ENCODE data around the gene C22orf23. TPM values are rescaled to one million over a fixed set of nuclear protein-coding genes. Genes with fewer than 3 reads are reported as not detected.

Gene C22orf23
- total RNA-seq, 1 experiment from 2014 or later = 0.47 TPM

DNA sequence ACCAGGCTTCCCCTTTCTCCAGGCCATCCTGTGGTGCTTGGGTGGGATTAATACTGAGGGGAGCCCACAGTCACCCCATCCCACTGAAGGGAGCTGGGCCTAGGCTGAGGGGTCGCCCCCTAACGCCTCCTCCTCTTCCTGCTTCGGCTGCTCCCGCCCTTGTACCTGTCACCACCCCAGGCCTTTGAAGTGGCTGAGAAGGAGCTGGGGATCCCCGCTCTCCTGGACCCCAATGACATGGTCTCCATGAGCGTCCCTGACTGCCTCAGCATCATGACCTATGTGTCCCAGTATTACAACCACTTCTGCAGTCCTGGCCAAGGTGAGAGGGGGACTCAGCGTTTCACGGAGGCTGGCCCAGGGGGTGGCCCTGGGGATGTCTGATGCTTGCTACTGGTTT lies 41.2 kb downstream of the C22orf23 start:
- no peak overlapping the region for H3K9ac ChIP-seq (ENCODE audit: low read length)
- ATAC-seq = no peak
- no peak overlapping the region for H2AFZ ChIP-seq (ENCODE audit: low read depth, low read length, poor library complexity, severe bottlenecking)
- BruUV-seq (replicated peaks) = no TSS peak
- H3K27me3 ChIP-seq (ENCODE audit: insufficient read depth, low read length) = no peaks in the 10 kb centered on the region
- intact Hi-C loops (cut with micrococcal nuclease) = no loop called here
- CTCF ChIA-PET = no interaction called here
- H3K9me3 ChIP-seq (ENCODE audit: control insufficient read depth in 1 of 2, insufficient read depth in 1 of 2, low read depth in 1 of 2, low read length in 2 of 2) = no peaks in the 10 kb centered on the region
- DNase-seq (ENCODE audit: low read depth, low spot score) = no peak
- no peaks in the 10 kb centered on the region for H4K20me1 ChIP-seq (ENCODE audit: insufficient read depth)
- H3K4me1 ChIP-seq (ENCODE audit: control insufficient read depth in 1 of 2, insufficient read depth in 2 of 2, low read length in 2 of 2) = peaks cover 7 to 16% of the 10 kb centered on the region in 2 experiments
- TF ChIP-seq, protein P1, sequence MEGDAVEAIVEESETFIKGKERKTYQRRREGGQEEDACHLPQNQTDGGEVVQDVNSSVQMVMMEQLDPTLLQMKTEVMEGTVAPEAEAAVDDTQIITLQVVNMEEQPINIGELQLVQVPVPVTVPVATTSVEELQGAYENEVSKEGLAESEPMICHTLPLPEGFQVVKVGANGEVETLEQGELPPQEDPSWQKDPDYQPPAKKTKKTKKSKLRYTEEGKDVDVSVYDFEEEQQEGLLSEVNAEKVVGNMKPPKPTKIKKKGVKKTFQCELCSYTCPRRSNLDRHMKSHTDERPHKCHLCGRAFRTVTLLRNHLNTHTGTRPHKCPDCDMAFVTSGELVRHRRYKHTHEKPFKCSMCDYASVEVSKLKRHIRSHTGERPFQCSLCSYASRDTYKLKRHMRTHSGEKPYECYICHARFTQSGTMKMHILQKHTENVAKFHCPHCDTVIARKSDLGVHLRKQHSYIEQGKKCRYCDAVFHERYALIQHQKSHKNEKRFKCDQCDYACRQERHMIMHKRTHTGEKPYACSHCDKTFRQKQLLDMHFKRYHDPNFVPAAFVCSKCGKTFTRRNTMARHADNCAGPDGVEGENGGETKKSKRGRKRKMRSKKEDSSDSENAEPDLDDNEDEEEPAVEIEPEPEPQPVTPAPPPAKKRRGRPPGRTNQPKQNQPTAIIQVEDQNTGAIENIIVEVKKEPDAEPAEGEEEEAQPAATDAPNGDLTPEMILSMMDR (IDR thresholded peaks at IDR 0.05 in 2 of 3, conservative IDR thresholded peaks at IDR 0.05 in 1 of 3; ENCODE audit: borderline replicate concordance in 1 of 3, insufficient read depth in 1 of 3, low read depth in 2 of 3, low read length in 2 of 3) = no peak
- TF ChIP-seq EZH2 (IDR thresholded peaks at IDR 0.05) (no peak), SIN3A (IDR thresholded peaks at IDR 0.05; ENCODE audit: low read depth) (no peak), EGR1 (IDR thresholded peaks at IDR 0.05; ENCODE audit: low read depth) (no peak)
- H3K27ac ChIP-seq (ENCODE audit: low read depth, low read length) = no peak overlapping the region
- peaks cover 4 to 14% of the 10 kb centered on the region in 2 experiments; a peak in 3 of 4 replicates for H3K36me3 ChIP-seq (ENCODE audit: control insufficient read depth in 1 of 2, insufficient read depth in 2 of 2, low read length in 2 of 2)
- peaks cover 25% of the 10 kb centered on the region for H3K79me2 ChIP-seq (ENCODE audit: insufficient read depth, low read length)
- RAD21 ChIA-PET (ENCODE audit: low non-redundant PET in 1 of 2, low total read pairs in 2 of 2, uncharacterized antibody in 2 of 2, unreplicated experiment in 2 of 2) = no interaction called here
- no peaks in the 10 kb centered on the region for H3K9me2 ChIP-seq (ENCODE audit: insufficient read depth)
- H3K4me2 ChIP-seq (ENCODE audit: low read length) = no peak overlapping the region
- no peak overlapping the region for H3K4me3 ChIP-seq (replicated peaks in 1 of 2; ENCODE audit: low read depth in 1 of 2, low read length in 2 of 2)
- POLR2A ChIA-PET = no interaction called here

DNA sequence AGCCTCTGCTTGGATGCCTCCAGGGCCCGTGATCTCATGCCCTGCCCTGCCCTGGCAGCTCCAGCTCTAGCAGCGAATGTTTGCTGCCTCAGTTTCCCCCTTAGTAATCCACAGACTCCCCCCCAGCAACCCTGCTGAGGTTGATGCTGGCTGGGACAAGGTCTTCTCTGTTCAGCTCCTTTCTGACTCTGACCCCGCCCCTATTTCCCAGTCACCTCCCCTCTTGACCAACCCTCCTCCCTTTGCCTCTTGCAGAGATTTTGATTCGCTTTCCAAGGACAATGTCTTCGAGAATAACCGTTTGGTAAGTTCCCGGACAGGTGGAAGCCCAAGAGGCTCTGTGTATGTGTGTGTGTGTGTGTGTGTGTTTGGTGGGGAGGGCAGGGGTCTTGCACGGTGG lies 41.7 kb downstream of the C22orf23 start:
- no peak for TF ChIP-seq POLR2AphosphoS5 (IDR thresholded peaks at IDR 0.05; ENCODE audit: low read depth, low read length)
- no peak for TF ChIP-seq EZH2phosphoT487 (IDR thresholded peaks at IDR 0.05; ENCODE audit: borderline replicate concordance)
- TF ChIP-seq POLR2A (IDR thresholded peaks at IDR 0.05; ENCODE audit: borderline replicate concordance, extremely low read depth, insufficient read depth, insufficient read length) = no peak
- TF ChIP-seq EZH2 (IDR thresholded peaks at IDR 0.05) = no peak
- TF ChIP-seq, protein P2, sequence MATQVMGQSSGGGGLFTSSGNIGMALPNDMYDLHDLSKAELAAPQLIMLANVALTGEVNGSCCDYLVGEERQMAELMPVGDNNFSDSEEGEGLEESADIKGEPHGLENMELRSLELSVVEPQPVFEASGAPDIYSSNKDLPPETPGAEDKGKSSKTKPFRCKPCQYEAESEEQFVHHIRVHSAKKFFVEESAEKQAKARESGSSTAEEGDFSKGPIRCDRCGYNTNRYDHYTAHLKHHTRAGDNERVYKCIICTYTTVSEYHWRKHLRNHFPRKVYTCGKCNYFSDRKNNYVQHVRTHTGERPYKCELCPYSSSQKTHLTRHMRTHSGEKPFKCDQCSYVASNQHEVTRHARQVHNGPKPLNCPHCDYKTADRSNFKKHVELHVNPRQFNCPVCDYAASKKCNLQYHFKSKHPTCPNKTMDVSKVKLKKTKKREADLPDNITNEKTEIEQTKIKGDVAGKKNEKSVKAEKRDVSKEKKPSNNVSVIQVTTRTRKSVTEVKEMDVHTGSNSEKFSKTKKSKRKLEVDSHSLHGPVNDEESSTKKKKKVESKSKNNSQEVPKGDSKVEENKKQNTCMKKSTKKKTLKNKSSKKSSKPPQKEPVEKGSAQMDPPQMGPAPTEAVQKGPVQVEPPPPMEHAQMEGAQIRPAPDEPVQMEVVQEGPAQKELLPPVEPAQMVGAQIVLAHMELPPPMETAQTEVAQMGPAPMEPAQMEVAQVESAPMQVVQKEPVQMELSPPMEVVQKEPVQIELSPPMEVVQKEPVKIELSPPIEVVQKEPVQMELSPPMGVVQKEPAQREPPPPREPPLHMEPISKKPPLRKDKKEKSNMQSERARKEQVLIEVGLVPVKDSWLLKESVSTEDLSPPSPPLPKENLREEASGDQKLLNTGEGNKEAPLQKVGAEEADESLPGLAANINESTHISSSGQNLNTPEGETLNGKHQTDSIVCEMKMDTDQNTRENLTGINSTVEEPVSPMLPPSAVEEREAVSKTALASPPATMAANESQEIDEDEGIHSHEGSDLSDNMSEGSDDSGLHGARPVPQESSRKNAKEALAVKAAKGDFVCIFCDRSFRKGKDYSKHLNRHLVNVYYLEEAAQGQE (IDR thresholded peaks at IDR 0.05; ENCODE audit: low read depth) = no peak
- TF ChIP-seq, protein P3, sequence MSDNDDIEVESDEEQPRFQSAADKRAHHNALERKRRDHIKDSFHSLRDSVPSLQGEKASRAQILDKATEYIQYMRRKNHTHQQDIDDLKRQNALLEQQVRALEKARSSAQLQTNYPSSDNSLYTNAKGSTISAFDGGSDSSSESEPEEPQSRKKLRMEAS (IDR thresholded peaks at IDR 0.05) = no peak
- no peak for TF ChIP-seq RAD21 (IDR thresholded peaks at IDR 0.05; ENCODE audit: low read depth)
- no peak for TF ChIP-seq JUND (IDR thresholded peaks at IDR 0.05)
- TF ChIP-seq CEBPB (IDR thresholded peaks at IDR 0.05; ENCODE audit: low read depth) = no peak
- TF ChIP-seq ZNF274 (IDR thresholded peaks at IDR 0.05; ENCODE audit: low read depth, low read length) = no peak
- RAD21 ChIA-PET (ENCODE audit: low non-redundant PET in 1 of 2, low total read pairs in 2 of 2, uncharacterized antibody in 2 of 2, unreplicated experiment in 2 of 2) = no interaction called here

More for the DNA sequence above, 41.7 kb downstream of the C22orf23 start:
- Histone ChIP-seq H3K9ac (ENCODE audit: low read length) (no peak overlapping the region), H3K9me3 (ENCODE audit: control insufficient read depth in 1 of 2, insufficient read depth in 1 of 2, low read depth in 1 of 2, low read length in 2 of 2) (no peaks in the 10 kb centered on the region), H4K20me1 (ENCODE audit: insufficient read depth) (no peaks in the 10 kb centered on the region), H3K27me3 (ENCODE audit: insufficient read depth, low read length) (no peaks in the 10 kb centered on the region), H3K36me3 (ENCODE audit: control insufficient read depth in 1 of 2, insufficient read depth in 2 of 2, low read length in 2 of 2) (peaks cover 4 to 13% of the 10 kb centered on the region in 2 experiments; a peak in 3 of 4 replicates), H3K4me2 (ENCODE audit: low read length) (no peak overlapping the region), H2AFZ (ENCODE audit: low read depth, low read length, poor library complexity, severe bottlenecking) (no peak overlapping the region), H3K4me1 (ENCODE audit: control insufficient read depth in 1 of 2, insufficient read depth in 2 of 2, low read length in 2 of 2) (peaks cover 7 to 21% of the 10 kb centered on the region in 2 experiments), H3K27ac (ENCODE audit: low read depth, low read length) (no peak overlapping the region), H3K4me3 (replicated peaks in 1 of 2; ENCODE audit: low read depth in 1 of 2, low read length in 2 of 2) (no peak overlapping the region), H3K79me2 (ENCODE audit: insufficient read depth, low read length) (peaks cover 30% of the 10 kb centered on the region), H3K9me2 (ENCODE audit: insufficient read depth) (no peaks in the 10 kb centered on the region)
- peak; percentile 46; the same call in 1 of the 2 replicates for ATAC-seq
- CTCF ChIA-PET = no interaction called here
- intact Hi-C loops (cut with micrococcal nuclease) = no loop called here
- BruUV-seq (replicated peaks) = no TSS peak
- no peak for DNase-seq (ENCODE audit: low read depth, low spot score)
- POLR2A ChIA-PET = no interaction called here
